ENCODE results near the gene UCP2. TPM values are rescaled to one million over a fixed set of nuclear protein-coding genes. Genes with fewer than 3 reads are reported as not detected.
A peak's percentile ranks its signal among the peaks of the same experiment; 100 is the strongest.

UCP2 gene
- total RNA-seq, 2 experiments from 2014 or later = 145 to 358 TPM

GRCh38 chr11:73981051-73981805 lies 1.4 kb downstream of the UCP2 start:
- Histone ChIP-seq H3K9me3 (ENCODE audit: low read length) (no peaks in the 10 kb centered on the region), H3K4me3 (ENCODE audit: low read depth, low read length, poor library complexity, severe bottlenecking) (peak overlapping the region; percentile 91), H3K4me2 (ENCODE audit: low read length) (peak overlapping the region; percentile 96), H4K20me1 (ENCODE audit: insufficient read depth, low read length) (peaks cover 37% of the 10 kb centered on the region), H2AFZ (ENCODE audit: low read length) (no peak overlapping the region), H3K4me1 (ENCODE audit: insufficient read depth, low read length, poor library complexity, severe bottlenecking) (peaks cover 55% of the 10 kb centered on the region), H3K36me3 (ENCODE audit: insufficient read depth, low read length) (peaks cover 57% of the 10 kb centered on the region), H3K79me2 (ENCODE audit: insufficient read depth, low read depth, low read length) (peaks cover 73% of the 10 kb centered on the region), H3K27ac (ENCODE audit: low read depth, low read length, poor library complexity, severe bottlenecking) (peak overlapping the region; percentile 91), H3K9me2 (ENCODE audit: insufficient read depth, low read length) (no peaks in the 10 kb centered on the region)
- intact Hi-C loops (cut with micrococcal nuclease; ENCODE audit: unreplicated experiment) = loop anchor here (5.0 to 10.0 kb wide), 3 partner anchors 196 to 826 kb away; partner anchors contain the start of genes LIPT2 and MRPL48
- TF ChIP-seq CTCF (conservative IDR thresholded peaks at IDR 0.05; ENCODE audit: low read length) (no peak), EZH2phosphoT487 (IDR thresholded peaks at IDR 0.05; ENCODE audit: borderline replicate concordance, low read depth, low read length) (no peak)
- peak; percentile 33 for DNase-seq (ENCODE audit: low spot score)
- no TSS peak for BruUV-seq (replicated peaks)
- POLR2A ChIA-PET = interaction anchor here (1.1 to 6.4 kb wide), 7 partner anchors 9 to 189 kb away, joined by 3 to 46 read pairs (median 18); partner anchors contain the start of genes C2CD3 and PPME1
- CTCF ChIA-PET (ENCODE audit: unreplicated experiment) = interaction anchor here (0.6 to 2.1 kb wide), 4 partner anchors 10 to 190 kb away, joined by 3 to 7 read pairs (median 4); partner anchors contain the start of genes C2CD3 and PPME1

GRCh38 chr11:73980001-73980961 lies 2.4 kb downstream of the UCP2 start:
- peaks cover 52% of the 10 kb centered on the region for H3K4me1 ChIP-seq (ENCODE audit: insufficient read depth, low read length, poor library complexity, severe bottlenecking)
- TF ChIP-seq CTCF (conservative IDR thresholded peaks at IDR 0.05; ENCODE audit: low read length) (no peak), EZH2phosphoT487 (IDR thresholded peaks at IDR 0.05; ENCODE audit: borderline replicate concordance, low read depth, low read length) (no peak)
- peaks cover 67% of the 10 kb centered on the region for H3K36me3 ChIP-seq (ENCODE audit: insufficient read depth, low read length)
- no peaks in the 10 kb centered on the region for H3K9me2 ChIP-seq (ENCODE audit: insufficient read depth, low read length)
- peak; percentile 97 for DNase-seq (ENCODE audit: low spot score)
- BruUV-seq (replicated peaks) = no TSS peak
- H2AFZ ChIP-seq (ENCODE audit: low read length) = no peak overlapping the region
- intact Hi-C loops (cut with micrococcal nuclease; ENCODE audit: unreplicated experiment) = loop anchor here (5.0 to 10.0 kb wide), 3 partner anchors 195 to 825 kb away; partner anchors contain the start of genes LIPT2 and MRPL48
- peak overlapping the region; percentile 91 for H3K4me3 ChIP-seq (ENCODE audit: low read depth, low read length, poor library complexity, severe bottlenecking)
- H3K9me3 ChIP-seq (ENCODE audit: low read length) = no peaks in the 10 kb centered on the region
- CTCF ChIA-PET (ENCODE audit: unreplicated experiment) = interaction anchor here (0.6 to 2.1 kb wide), 4 partner anchors 10 to 191 kb away, joined by 3 to 7 read pairs (median 4); partner anchors contain the start of genes C2CD3 and PPME1
- peaks cover 37% of the 10 kb centered on the region for H4K20me1 ChIP-seq (ENCODE audit: insufficient read depth, low read length)
- peak overlapping the region; percentile 96 for H3K4me2 ChIP-seq (ENCODE audit: low read length)
- POLR2A ChIA-PET = interaction anchor here (0.7 to 6.4 kb wide), 12 partner anchors 10 to 776 kb away, joined by 3 to 46 read pairs (median 4); partner anchors contain the start of genes C2CD3, LIPT2 and PPME1
- H3K79me2 ChIP-seq (ENCODE audit: insufficient read depth, low read depth, low read length) = peaks cover 73% of the 10 kb centered on the region
- peak overlapping the region; percentile 91 for H3K27ac ChIP-seq (ENCODE audit: low read depth, low read length, poor library complexity, severe bottlenecking)
